Right lobe of liver (tissue), 6 donors: ENCODE results near the gene SLC39A11. TPM values are rescaled to one million over a fixed set of nuclear protein-coding genes. Genes with fewer than 3 reads are reported as not detected.

Experiments used
- ATAC-seq, 4 donors: fragments of 200-7000 bp; cut with Tn5 transposase; one replicate each; pipeline ENCODE4 v1.9.1; 2020; ENCODE audit warnings: mild to moderate bottlenecking in 4 of 4, moderate library complexity in 4 of 4
- DNase-seq, 3 donors: peaks; one replicate each; pipeline ENCODE4 v3.0.0-alpha.2; 2020
- H3K27ac ChIP-seq, 3 donors: fragments of 200-600 bp; one replicate each; pipeline ENCODE4 v1.8.0; 2022
- H3K27me3 ChIP-seq, 2 donors: fragments of 200-600 bp; one replicate each; pipeline ENCODE4 v1.8.0; 2022
- H3K36me3 ChIP-seq, 4 donors: fragments of 200-600 bp; sonication (generic) in 1 of 4; one replicate each; pipeline versions ENCODE4 v1.5.1 to v1.8.0; 2017 to 2022; ENCODE audit warnings: control low read depth in 1 of 4
- H3K4me1 ChIP-seq, 4 donors: fragments of 200-600 bp; sonication (generic) in 1 of 4; one replicate each; pipeline versions ENCODE4 v1.5.1 to v1.8.0; 2017 to 2022; ENCODE audit warnings: control low read depth in 1 of 4
- H3K4me3 ChIP-seq, 3 donors: fragments of 200-600 bp; one replicate each; pipeline ENCODE4 v1.8.0; 2022
- H3K9me3 ChIP-seq, 4 donors: fragments of 200-600 bp; sonication (generic) in 1 of 4; one replicate each; pipeline versions ENCODE4 v1.5.1 to v1.8.0; 2017 to 2022; ENCODE audit warnings: control low read depth in 1 of 4
- CTCF ChIP-seq, 4 donors: fragments of 200-600 bp in 3 of 4; fragments of 450-650 bp in 1 of 4; IDR thresholded peaks; one replicate each; pipeline versions ENCODE4 v1.5.1 to v1.8.0; 2016 to 2022; ENCODE audit warnings: antibody characterized with exemption in 4 of 4, mild to moderate bottlenecking in 2 of 4
- POLR2A ChIP-seq: fragments of 450-650 bp; IDR thresholded peaks from one replicate; pipeline ENCODE4 v1.6.1; 2017; ENCODE audit warnings: antibody characterized with exemption, mild to moderate bottlenecking
- WGBS: methylation state at CpG from one replicate; pipeline ENCODE4 v1.1.6; 2018; ENCODE audit warnings: low coverage, low lambda C conversion rate; ENCODE audit not compliant: insufficient coverage; ENCODE audit errors: missing lambda C conversion rate; 5-methylcytosine and 5-hydroxymethylcytosine counted together
- intact Hi-C, 2 donors: fragments of 100-400 bp; cut with DNase I; formaldehyde crosslinking; loops; one replicate each; pipeline versions ENCODE4 v1.11.2 to v1.14.1; 2022
- total RNA-seq, 6 experiments: library from RNA; depleted of rRNA in 2 of 6; stranded (reverse); fragments of >200 nt in 2 of 6; fragmentation: NEBNext Ultra II Directional in 3 of 6; extraction: Animal tissue kit (Norgen Biotek cat#: 25700) in 3 of 6; gene quantifications; one replicate each; pipeline versions ENCODE4 v1.1.0 to v1.2.4, GENCODE V29; 2016 to 2023
- donor health status: DM: no; HTN: yes; CAD: no.
- donor health status: DM: no; HTN: no; CAD: no.
- donor health status: DM: no; HTN: no; CAD: no.
- donor health status: DM: no; HTN: yes; CAD: no.
- donor health status: DM: no; HTN: yes; CAD: no.

SLC39A11 gene
- total RNA-seq, 6 experiments from 2014 or later = 25.4 to 49.6 (median 39.3) TPM

GRCh38 chr17:72693151-72693878 is 399.2 kb downstream of the SLC39A11 start:
- DNase-seq = no peak
- ATAC-seq = no peak
- intact Hi-C loops = no loop called here
- Histone ChIP-seq H3K4me1 (no peaks in the 10 kb centered on the region), H3K9me3 (no peaks in the 10 kb centered on the region), H3K27me3 (no peaks in the 10 kb centered on the region), H3K36me3 (no peaks in the 10 kb centered on the region), H3K27ac (no peak overlapping the region), H3K4me3 (no peak overlapping the region)
- no peak for TF ChIP-seq CTCF (IDR thresholded peaks at IDR 0.05)
- TF ChIP-seq POLR2A = no peak
- WGBS = 100% methylated on average over 2 of the region's 15 CpGs

GRCh38 chr17:72692676-72693075 is 399.8 kb downstream of the SLC39A11 start:
- no peaks in the 10 kb centered on the region for H3K27me3 ChIP-seq
- TF ChIP-seq CTCF (IDR thresholded peaks at IDR 0.05) = no peak
- no peak for TF ChIP-seq POLR2A
- H3K36me3 ChIP-seq = no peaks in the 10 kb centered on the region
- no peak for DNase-seq
- intact Hi-C loops = no loop called here
- WGBS = 85% methylated on average over 2 of the region's 2 CpGs
- H3K27ac ChIP-seq = no peak overlapping the region
- no peaks in the 10 kb centered on the region for H3K4me1 ChIP-seq
- H3K9me3 ChIP-seq = no peaks in the 10 kb centered on the region
- ATAC-seq = no peak
- H3K4me3 ChIP-seq = no peak overlapping the region

GRCh38 chr17:72691586-72691985 is 400.9 kb downstream of the SLC39A11 start:
- Histone ChIP-seq H3K36me3 (no peaks in the 10 kb centered on the region), H3K9me3 (no peaks in the 10 kb centered on the region), H3K27me3 (no peaks in the 10 kb centered on the region), H3K27ac (no peak overlapping the region), H3K4me3 (no peak overlapping the region), H3K4me1 (no peaks in the 10 kb centered on the region)
- intact Hi-C loops = no loop called here
- TF ChIP-seq POLR2A (no peak), CTCF (IDR thresholded peaks at IDR 0.05) (no peak)
- ATAC-seq (no peak), DNase-seq (no peak)
- 100% methylated on average over 2 of the region's 4 CpGs for WGBS

- no peak for ATAC-seq
- TF ChIP-seq CTCF (IDR thresholded peaks at IDR 0.05) (no peak), POLR2A (no peak)
- intact Hi-C loops = no loop called here
- no peak overlapping the region for H3K27ac ChIP-seq
- 93% methylated on average over 2 of the region's 3 CpGs for WGBS
- H3K27me3 ChIP-seq = no peaks in the 10 kb centered on the region
- H3K36me3 ChIP-seq = no peaks in the 10 kb centered on the region
- H3K4me1 ChIP-seq = no peaks in the 10 kb centered on the region
- H3K4me3 ChIP-seq = no peak overlapping the region
- H3K9me3 ChIP-seq = no peaks in the 10 kb centered on the region
- no peak for DNase-seq
These were observed 401.5 kb downstream of the SLC39A11 start for GRCh38 chr17:72691017-72691416.
